Measurements from ENCODE around the gene C11orf91.

- TF ChIP-seq CTCF (conservative IDR thresholded peaks at IDR 0.05; ENCODE audit: low read depth, low read length) (no peak), EZH2 (IDR thresholded peaks at IDR 0.05; ENCODE audit: borderline replicate concordance, low read depth, low read length, poor library complexity, severe bottlenecking) (no peak)
Measured at GRCh38 chr11:33713151-33713855, 12.7 kb upstream of the C11orf91 start.
